GM18858 (cell line): ENCODE data around the gene RGS6.

ENCODE experiments used
- ATAC-seq: cut with Tn5 transposase; IDR thresholded peaks from one replicate; pipeline ENCODE4 v1.9.1; 2021; ENCODE audit not compliant: unreplicated experiment

The RGS6 gene

DNA sequence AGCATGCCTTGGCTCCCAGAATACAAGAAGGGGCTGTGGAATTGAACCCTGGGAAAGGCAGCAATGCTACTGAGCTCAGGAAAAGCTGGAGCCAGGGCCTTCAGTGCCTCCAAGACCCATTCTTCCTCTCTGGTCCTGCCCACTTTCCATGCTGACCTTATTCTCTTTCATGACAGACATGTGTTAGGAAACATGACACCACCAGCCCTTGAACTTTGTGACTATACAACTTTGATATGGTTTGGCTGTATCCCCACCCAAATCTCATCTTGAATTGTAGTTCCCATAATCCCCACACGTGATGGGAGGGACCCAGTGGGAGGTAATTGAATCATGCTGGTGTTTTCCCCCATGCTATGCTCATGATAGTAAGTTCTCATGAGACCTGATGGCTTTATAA is 553.5 kb downstream of the RGS6 start:
- ATAC-seq = no peak

DNA sequence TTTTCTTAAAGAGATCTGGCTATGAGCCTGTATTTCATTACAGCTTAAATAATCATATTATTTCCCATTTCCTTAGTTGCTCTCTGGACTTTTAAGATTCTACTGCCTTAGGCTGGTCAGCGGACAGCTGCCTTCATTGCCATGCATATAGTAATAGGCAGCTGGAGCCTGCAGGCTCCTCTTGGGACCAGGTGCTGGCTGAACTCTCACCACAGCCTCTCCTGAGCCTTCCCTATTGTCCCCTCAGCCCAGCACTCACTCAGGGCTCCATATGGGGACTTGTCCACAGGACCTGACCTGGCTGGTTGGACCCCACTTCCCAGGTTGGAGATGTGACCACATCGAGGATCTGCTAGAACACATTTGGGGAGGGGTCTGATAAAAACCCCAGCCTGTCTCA is 556.3 kb downstream of the RGS6 start:
- ATAC-seq = no peak

DNA sequence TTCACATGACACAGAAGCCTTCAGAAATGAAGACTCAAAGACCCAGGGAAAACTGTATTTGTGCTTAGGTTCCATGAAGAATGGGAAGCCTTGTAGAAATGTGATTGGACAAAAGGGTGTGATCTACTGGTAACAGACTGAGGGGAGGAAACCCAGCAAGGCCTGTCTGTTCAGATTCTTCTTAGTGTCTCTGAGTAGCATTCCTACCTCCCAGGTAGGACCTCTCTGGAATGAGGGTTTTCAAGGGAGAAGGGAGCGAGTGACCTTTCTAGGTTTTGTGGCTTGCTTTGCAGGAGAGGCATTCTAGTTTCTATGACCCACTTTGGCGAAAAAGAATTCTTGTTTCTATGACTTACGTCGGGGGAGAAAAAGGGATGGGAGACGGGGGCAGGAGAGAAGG is 560.0 kb downstream of the RGS6 start:
- ATAC-seq = no peak

DNA sequence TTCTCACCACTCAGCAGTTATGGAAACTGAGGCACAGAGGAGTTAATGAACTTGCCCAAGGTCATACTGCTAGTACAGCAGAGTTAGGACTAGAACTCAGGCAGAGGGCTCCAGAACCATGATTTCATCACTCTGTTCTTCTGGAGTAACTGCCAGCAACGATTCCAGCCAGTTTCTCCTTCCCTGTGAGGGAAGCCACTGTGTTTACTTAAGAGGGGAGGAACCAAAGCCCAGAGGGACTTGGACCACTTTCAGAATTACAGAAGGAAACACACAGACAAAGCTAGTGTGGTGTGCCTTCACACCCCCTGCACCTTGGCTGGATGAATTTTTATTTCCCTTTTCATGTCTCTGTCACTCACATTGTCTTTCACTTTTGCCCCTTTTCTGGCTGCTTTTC is 563.4 kb downstream of the RGS6 start:
- no peak for ATAC-seq

DNA sequence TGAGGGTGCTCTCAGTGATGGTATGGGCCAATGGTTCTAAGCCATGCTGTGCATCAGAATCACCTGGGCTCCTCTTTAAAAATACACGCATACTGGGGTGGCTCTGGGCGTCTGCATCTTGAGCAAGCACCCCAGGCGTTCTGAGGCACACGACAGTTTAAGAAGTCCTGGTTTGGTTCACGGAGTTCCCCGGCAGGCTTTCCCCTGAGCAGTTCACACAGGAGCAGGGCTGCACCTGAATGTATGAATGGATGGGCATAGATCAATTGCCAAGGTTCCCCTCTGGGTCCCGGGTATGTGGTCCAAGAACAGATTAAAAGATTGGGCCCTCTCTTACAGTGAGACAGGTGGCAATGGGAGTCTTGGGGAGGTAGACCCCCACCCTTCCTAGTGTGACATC is 566.4 kb downstream of the RGS6 start:
- no peak for ATAC-seq

DNA sequence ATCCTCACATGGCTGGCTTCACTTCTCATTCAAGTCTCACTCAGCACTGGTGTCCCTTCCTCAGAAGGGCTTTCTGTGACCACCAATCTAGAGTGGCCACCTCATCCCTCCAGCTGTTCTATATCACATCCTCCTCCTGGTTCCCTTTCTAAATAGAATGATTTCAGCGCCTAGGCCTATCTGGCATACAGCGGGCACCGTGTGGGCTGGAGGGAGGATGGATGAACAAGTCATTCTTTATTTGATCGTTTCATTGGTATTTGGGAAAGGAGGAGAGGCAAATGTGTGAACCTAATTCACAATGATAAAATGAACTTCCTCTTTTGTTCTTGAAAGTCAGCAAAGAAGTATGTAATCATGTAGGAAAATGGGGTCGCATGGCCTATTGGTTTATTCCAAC is 567.5 kb downstream of the RGS6 start:
- ATAC-seq = no peak

DNA sequence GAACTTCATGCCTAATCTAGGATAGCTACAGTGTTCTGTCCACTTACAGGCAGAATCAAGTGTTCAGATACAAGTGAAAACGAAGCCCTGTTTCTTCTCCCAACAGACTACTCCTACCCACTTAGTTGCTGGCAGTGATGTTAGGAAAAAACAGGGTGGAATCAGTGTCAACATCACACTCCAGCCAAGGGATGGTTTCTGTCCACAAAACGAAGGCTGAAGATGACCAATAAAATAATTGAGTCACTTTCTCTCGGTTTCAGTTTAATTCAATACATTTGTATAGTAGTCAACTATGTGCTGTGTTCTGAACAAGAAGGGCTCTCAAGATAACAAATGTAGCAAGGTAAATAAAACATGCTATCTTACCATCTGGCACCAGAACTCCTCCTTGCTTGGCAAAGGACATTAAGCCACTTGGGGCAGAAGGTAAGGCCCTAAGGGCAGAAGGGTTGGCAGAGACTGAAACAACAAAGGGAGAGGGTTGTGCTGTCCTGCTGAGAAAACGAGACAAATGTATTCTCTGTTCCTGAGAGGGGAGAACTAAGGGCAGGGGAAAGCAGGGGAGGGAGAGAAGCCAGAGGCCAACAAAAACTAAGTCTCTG is 568.1 kb downstream of the RGS6 start:
- ATAC-seq = no peak

DNA sequence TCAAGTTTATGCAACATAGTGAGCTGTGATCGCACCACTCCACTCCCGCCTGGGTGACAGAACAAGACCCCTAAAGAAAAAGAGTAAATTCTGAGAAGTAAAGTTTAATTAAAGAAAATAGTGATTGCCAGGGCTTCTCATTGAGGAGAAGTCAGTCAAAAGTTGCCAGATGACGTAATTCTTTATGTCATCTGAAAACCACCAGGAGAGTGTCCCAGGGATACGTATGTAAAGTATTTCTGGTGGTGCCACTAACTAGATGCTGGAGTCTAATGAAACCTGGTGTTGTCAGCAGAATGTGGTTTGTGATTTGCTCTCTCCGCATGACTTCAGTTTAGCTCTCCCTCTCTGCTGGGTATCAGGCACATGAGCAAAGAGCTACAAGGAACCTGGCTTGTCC is 569.2 kb downstream of the RGS6 start:
- ATAC-seq = no peak

DNA sequence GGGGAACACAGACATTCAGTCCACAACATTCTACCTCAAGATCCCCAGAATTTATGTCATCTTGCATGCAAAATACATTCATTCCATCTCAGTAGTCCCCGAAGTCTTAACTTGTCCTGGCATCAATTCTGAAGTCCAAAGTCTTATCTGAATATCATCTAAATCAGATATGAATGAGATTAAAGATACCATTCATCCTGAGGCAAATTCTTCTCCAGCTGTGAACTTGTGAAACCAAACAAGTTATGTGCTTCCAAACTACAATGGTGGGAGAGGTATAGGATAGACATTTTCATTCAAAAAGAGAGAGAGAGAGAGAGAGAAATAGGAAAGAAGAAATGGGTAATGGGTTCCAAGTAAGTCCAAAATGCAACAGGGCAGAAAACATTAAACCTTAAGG is 571.0 kb downstream of the RGS6 start:
- ATAC-seq = no peak

DNA sequence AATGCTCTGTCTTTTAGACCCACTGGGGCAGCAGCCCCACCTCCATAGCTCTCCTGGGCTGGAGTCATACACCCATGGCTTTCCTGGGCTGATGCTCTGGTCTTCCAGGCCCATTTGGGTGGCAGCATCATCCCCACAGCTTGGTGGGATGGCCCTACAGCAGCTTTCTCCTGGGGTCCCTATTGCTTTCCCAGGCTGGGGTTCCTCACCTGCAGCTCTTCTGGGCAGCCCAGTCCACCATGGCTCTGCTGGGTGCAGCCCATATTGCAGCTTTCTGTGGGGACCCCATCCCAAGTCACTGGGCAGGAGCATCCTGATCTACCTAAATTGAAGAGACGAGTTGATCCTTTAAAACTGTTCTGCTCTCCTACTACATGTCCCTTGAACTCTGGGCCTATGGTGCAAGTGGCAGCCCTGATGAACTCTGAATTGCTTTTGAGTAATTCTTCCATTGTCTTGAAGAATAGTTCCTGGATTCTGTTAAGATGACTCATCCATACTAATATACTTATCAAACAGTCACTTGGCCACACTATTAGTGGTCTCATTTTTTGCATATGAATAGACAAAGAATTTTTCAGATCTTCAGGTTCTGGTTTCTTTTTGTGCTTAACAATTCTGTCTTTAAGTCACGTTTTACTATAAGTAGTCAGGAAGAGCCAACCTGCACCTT is 571.6 kb downstream of the RGS6 start:
- ATAC-seq = no peak

DNA sequence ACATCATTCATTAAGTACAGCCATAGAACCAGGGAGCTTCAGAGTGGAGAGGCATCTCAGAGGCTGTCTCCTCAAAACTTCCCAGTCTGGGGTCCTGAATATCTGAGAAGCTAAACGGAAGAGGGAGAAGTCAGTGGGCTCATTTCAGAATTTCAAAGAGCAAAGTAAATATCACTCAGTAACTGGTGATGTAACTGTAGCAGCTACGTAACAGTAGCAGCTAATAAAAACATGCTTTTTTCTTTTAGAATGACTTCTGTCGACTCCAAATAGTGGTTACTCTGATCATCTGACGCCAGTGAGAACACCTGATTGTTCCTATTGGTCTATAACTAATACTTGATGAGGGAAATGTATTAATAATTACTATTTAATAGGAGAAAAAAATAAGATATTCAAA is 578.3 kb downstream of the RGS6 start:
- no peak for ATAC-seq

DNA sequence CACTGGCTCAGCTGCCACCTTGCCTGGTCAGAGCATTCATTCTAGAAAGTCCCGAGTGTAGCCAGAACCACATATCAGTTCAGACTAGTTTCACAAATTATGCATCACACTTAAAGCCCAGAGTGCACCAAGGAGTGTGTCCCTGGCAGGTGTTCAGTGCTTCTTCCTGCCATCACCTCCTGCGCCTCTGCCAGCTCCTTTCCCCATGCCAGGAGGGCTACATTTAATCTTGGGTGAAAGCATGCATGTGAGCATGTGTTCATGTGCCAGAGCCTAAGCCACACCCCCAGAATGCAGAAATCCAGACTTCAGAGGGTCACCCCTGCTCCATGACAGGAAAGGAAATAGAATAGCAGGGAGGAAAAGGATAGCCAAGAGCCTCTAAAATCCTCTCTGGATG is 580.1 kb downstream of the RGS6 start:
- ATAC-seq = no peak

DNA sequence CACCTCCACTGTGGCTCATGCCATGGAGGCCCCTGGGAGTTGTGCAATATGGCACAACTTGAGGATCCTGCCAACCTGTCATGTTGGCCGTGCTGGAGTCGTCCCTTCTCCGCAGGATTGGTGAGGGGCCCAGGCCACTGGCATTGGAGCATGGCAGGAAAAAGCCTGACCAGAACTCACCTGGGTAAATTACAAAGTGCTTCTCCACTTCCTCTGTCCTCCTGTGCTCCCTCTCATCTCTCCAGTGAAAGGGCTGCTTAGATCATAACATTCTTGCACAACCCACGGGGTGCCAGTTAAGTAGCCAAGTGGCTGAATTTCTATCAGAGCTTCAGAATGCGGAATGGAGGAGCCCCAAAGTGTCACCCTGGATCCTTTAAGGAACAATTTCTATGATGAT is 580.7 kb downstream of the RGS6 start:
- no peak for ATAC-seq

DNA sequence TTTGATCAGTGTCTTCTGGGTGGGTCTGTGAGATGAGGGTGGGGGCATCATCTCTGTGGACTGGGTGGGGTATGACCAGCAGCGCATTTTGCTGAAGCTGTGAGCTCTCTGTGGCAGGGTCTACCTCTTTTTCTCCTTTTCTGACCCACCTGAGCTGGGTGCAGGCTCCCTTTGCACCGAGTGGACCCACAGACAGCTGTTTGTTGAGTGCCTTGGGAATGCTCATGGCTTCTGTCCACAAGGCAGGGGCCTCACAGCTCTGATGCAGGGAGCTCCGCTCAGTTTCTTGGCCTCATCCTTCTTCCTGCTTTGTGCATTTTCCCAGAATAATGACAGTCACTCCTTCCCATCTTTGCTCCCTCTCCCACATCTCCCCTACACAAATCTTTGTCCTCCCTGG is 581.1 kb downstream of the RGS6 start:
- no peak for ATAC-seq

DNA sequence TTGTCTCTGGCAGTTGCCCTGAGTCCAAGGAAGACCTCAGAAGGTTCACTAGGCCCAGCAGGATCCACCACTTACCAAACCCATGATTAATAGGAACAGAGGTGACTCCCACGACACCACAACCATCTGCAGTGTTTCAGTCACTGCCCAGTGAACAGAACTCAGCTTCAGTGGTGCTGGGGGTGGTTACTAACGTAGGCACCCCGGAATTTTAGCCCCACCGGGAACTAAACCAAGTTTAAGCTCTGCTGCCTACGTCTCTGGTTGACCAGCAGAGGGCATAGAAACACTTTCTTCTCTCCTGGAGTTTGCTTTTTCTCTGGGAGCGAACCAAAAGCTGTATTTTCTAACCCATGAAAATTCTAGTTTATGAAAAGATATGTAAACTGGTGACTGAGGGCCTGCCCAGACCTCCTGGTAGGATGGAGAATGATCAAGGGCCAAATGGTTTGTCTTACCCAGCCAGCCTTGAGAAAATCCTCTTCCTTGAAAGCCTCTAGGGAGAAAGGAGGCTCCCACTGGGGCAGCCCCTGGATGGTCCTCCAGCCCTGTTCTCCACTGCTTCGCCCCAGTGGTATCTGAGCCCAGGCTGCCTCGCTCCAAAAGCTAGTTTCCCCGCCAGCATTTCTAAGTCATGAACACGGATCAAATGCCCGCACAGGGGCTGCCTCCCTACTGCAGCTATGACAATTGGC is 581.9 kb downstream of the RGS6 start:
- ATAC-seq = no peak

DNA sequence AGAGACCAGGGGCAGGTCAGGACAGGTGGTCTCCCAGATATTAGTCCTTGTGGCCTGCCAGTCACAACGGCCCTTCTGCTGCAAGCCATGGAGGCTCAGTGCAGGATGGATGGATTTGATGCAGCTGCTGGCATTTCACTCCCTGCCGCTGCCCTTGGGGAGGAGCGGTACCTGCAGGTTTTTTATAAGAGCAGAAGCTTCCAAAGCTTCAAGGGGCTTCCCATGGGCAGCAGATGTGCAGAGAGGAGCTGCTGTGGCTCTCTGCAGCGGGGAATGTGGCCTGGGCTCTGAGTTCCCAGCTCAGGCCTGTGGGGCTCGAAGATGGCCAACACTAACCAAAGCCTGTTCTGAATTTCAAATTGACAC is 582.4 kb downstream of the RGS6 start:
- no peak for ATAC-seq

DNA sequence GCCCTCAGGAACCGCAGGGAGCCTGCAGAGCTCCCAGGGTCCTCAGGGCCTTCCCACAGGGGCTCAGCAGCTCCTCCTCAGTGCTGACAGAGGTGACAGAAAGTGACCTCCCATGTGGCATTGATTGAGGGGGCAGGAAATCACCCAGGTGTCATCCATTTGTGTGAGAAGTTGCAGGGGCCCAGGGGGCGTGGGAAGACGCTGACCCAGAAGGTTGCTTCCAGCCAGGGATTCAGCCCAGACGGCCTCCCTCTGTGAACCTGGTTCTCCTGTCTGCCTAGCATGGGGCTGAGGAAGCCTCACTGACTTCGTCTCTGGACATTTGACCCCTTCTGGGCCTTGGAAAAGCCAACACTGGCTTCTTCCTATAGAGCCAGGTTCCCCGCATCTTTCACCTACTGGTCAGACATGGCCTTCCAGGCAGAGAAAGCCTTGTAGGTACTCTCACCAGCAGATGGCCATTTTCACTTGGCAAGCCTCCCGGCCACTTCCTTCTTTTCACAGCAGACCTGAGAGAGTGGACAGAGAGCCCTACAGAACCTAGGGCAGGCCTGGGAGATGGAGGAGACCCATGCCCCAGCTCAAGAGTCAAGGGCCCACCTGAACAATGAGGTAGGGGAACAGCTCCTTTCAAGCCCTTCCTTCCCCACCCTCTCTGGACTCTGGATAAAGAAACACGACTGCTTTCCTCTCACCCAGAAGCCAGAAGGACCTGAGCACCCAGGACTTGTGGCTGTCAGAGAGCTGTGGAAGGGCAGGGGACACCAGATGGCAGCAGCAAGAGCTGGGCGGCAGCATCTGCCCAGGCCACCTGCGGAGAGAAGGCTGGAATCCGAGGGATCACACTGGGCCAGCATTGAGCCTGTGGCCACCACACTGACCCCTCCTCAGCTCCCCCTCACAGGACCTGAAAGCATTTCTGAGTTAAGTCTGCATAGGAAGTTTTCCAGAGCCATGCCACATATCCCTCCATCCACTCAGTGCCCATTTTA is 583.8 kb downstream of the RGS6 start:
- no peak for ATAC-seq

DNA sequence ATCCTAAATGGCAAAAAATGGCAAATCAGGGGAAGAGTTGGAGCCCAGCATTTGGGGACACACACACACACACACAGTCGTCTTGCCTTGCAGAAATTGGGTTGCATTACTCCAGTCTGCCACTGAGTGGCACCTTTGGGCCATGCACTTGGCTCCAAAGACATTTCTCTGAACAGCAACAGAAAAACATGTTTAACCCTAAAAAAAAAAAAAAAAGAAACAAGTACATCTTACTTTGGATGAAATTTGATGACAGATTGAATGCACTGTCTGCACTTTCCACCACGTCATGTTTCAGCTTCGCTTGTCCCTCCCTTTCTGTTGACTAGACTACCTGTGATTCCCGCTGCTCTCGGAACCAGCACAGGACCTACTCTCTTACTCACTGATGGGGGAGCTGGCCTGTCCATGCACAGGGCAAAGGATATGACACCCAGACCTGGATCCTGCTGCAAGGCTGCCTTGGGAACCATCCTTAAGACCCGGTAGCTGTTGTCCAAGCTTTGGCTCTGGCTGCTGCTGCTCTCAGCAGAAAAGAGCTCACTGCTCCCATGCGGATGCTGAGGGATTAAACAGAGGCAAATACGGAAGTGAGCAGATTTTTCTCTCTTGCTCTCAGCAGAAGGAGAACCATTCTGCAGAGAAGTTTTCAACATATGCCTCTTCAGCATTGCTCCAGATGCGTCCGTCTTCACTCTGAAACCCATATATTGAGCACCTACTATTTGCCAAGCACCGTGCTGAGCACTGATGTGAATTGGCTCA is 584.9 kb downstream of the RGS6 start:
- no peak for ATAC-seq

DNA sequence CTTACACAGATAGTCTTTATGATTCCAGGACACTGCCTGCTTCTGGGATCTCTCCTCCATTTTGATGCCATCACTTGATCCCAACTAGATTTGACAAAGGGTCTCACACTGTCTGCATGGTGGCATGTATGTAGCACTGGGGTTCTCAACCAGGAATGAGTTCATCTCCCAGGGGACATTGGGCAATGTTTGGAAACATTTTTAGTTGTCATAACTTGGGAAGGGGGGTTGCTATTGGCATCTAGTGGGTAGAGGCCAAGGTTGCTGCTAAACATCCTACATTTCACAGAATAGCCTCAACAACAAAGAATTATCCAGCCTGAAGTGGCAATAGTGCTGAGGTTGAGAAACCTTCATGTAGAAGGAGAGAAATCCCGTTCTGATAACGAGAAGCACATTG is 585.5 kb downstream of the RGS6 start:
- no peak for ATAC-seq

DNA sequence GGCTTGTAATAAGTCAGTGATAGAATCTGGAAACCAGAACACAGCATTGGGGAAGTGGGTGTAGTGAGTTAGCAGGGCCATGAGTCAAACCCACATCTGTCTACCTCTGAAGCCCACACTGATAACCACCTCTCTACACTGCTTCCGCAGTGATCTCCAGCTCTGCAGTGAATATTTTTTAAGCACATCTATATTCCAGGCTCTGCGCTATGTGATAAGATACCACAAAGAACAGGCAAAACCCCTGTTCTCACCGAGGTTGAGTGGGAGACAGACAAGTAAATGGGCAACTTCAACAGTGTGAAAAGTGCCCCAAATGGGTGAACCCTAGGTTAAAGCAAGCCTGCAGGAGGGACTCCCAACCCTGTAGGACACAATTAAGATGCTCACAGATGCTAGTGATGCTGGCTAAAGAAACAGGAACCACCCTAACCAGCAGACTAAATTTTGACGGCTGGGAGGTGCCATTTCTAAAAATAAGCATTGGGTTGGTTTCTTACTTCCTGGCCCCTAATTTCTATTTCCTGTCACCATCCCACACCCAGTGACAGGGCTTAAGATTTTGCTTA is 586.7 kb downstream of the RGS6 start:
- ATAC-seq = peak; percentile 57
